8988T (cell line): ENCODE measurements around the gene CHP1.
A peak's percentile ranks its signal among the peaks of the same experiment; 100 is the strongest.
"Not testable (repeated sequence)": the region's sequence is repeated elsewhere in the genome, so short reads cannot be mapped to it uniquely, and the experiment has no call there.

Experiments
- DNase-seq: peaks from one replicate; pipeline ENCODE4 v3.0.0; 2011

Gene CHP1

DNA sequence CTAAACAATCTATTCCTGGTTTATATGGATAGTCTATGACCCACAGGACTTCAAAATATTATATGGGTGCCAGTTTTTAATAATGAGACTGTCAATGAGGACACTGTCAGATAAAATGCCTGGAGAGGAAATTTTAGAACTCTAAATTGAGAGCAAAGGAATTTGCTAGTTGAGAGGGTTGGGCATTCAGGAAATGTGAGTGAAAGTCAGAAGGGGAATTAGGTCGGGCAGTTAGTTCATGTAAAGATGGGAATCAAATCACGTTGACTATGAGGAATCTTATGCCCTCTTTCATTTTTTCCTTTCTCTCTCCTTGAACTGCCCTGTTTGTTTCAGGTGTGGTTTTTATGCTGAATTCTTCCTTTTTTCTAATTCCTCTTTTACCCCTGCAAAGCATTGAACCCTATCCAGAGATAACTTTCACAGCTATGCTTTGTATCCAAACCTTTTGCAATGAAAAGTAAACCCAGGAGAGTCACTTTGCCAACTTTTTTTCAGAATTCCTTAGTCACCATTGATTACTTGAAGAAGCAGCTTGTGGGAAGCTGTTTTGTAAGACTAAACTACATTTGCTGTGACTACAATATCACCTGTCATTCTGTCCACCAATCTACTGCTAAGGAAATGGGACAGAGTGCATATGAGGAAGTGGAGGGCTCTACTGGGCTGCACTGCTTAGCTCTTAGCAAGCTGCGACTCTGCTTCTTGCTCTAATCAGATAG, 27.8 kb downstream of the CHP1 start:
- no peak for DNase-seq

DNA sequence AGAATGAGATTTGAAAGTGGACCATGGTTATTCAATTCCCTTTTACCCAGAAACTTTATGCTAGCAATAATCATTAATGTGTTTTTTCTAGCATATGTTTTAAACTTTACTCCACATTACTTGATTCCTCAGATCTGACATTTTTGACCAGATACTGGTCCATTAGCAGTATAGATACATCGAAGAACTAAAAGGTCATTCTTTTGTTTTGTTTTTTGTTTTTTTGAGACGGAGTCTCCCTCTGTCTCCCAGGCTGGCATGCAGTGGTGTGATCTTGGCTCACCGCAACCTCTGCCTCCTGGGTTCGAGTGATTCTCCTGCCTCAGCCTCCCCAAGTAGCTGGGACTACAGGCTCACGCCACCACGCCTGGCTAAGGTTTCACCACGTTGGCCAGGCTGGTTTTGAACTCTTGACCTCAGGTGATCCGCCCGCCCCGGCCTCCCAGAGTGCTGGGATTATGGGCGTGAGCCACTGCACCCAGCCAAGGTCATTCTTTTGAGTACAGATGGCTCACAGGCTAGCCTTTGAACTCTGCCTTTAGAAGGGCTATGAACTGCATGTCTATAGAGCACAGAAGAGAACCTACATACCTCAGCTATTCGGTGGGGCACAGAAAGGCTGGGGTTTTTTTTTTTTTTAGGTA, 28.6 kb downstream of the CHP1 start:
- DNase-seq, result no peak

DNA sequence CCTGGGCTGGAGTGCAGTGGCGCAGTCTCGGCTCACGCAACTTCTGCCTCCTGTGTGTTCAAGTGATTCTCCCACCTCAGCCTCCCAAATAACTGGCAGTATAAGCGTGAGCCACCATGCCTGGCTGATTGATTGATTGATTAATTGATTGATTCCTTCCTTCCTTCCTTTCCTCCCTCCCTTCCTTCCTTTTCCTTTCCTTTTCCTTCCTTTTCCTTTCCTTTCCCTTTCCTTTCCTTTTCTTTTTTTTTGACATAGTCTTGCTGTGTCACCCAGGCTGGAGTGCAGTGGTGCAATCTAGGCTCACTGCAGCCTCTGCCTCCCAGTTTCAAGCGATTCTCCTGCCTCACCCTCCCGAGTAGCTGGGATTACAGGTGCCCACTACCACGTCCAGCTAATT, 29.9 kb downstream of the CHP1 start:
- not testable (repeated sequence) for DNase-seq

DNA sequence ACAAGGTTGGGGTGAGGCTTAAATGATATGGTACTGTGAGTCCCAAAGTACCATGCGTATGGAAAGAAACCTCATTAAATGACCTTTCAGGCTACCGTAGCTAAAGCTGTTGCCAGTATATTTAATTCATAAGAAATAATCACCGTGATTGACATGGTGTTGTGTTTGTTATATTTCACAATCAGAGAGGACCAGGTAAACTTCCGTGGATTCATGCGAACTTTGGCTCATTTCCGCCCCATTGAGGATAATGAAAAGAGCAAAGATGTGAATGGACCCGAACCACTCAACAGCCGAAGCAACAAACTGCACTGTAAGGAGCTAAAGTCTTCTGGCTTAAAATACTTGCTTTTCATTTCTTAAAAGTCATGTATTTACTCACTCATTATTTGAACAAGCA, 31.5 kb downstream of the CHP1 start:
- DNase-seq, result no peak

DNA sequence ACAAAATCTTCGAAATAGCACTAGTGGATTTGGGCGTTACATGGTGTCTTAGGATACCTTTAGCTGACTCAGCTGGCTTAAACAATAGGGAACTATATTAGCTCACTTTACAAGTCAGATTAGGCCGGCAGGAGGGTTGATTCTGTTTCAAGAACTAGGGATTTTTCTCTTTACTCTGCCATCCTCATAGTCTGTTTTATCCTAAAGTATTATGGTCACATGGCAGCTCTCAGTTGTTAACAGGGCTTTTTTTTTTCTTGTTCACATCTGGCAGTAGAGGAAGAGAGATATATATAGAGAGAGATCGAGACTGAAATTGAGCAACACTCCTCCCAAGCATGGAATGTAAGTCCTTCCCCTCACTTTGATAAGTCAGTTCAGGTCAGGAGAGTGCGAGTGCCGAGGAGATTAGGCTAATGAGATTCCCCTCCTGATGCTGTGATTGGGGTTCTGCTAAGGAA, 32.9 kb downstream of the CHP1 start:
- DNase-seq, result no peak

DNA sequence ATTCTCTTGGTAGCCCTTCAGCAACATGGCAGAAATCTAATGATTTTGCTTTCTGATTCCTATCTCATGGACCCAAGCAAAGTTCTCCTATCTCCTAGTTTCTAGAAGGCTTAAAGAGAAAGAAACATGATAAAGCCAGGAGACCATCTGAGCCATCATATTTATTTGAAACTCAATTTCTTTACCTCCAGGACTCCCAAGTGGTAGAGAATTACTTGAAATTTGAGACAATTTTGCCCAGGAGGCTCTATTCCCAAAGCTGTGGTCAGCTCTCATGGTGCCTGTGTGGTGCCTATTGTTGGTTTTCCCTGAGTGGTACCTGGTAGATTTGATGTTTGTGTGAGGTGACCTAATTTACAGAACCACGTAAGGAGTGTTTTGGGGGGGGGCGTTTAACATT, 38.8 kb downstream of the CHP1 start:
- no peak for DNase-seq

DNA sequence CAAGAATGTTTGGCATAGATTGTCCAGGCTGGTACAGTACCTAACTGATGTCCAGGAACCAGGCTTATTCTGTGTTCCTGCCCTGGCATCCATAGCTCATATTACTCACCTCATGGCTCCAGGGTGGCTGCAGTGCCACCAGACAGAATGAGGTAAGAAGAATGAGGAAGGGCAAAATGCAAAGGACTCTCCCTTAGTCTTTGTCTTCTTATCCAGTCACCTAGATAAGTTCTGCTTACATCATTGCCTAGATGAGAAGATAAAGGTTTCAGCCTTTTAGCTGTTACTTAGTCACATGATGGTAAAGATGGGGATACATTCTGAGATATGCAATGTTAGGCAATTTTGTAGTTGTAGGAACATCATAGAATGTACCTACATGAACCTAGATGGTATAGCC, 45.8 kb downstream of the CHP1 start:
- no peak for DNase-seq

DNA sequence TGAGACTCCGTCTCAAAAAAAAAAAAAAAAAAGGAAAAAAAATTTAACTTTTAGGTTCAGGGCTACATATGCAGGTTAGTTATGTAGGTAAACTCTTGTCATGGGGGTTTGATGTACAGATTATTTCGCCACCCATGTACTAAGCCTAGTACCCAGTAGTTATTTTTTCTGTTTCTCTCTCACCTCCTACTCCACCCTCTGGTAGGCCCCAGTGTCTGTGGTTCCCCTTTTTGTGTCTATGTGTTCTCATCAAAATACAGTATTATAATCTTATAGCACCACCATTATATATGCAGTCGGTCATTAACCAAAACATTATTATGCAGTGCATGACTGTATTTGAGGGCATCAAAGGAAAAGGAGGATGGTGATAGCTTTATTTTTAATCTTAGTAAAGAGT, 47.3 kb downstream of the CHP1 start:
- no peak for DNase-seq

DNA sequence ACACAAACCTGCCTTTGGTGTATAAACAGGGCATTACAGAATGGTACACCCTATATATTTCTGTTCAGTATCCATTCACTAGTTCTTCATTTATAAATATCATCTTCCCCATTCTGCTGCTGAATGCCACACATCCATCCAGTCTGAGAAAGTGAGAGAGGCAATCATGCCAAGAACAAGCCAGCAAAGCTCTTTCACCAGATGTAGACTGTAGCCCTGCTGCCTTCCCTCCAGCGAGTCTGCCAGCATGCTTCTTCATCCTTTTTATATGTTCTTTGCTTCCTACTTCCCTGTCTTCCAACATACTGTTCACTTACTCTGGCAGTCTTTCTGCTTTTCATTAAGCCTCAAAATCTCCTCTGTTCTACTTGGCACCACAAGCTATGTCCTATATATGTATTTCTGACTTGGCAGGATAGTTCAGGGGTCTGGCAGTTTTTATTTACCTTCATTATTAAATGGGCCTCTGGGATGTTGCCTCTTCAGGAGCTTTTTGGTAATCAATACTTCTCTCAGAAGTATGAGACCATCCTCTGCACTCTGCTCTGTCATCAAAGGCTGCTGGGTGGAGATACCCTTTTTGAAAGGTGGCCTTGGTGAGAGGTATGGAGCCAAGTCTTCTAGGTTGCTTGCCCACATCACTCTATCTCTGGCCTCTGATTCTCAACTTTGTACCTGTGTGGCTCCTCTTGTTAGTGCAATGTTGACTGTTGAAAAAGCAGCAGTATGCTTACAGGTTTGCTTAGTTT, 48.6 kb downstream of the CHP1 start:
- DNase-seq, result no peak

DNA sequence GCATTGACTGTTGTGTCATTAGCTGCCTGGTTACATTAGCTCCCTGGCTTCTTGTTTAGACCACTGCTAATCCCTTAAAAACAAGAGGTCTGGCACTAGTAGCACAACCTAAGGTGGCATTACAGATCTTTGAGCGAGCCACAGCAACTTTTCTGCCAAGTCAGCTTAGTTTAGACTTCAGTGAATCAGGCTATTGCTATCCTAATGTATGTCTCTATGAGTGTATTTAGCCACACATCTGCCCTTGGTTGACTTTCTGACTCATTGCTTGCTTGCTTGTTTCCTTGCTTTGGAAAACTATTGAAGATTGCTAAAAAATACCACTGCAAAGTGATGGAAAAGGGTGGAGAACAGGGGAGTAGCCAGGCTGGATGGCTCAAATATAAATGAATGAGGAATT, 50.2 kb downstream of the CHP1 start:
- no peak for DNase-seq

DNA sequence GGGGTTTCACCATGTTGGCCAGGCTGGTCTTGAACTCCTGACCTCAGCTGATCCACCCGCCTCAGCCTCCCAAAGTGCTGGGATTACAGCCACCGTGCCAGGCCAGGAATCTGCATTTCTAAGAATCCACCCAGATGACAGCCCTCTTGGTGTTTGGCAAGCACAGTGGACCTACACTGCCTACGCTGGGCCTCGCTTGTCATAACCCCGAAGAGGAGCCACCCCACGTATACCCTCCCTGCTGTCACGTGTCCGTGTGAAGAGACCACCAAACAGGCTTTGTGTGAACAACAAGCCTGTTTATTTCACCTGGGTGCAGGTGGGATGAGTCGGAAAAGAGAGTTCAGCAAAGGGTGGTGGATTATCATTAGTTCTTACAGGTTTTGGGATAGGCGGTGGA, 51.4 kb downstream of the CHP1 start:
- DNase-seq, result not testable (repeated sequence)

DNA sequence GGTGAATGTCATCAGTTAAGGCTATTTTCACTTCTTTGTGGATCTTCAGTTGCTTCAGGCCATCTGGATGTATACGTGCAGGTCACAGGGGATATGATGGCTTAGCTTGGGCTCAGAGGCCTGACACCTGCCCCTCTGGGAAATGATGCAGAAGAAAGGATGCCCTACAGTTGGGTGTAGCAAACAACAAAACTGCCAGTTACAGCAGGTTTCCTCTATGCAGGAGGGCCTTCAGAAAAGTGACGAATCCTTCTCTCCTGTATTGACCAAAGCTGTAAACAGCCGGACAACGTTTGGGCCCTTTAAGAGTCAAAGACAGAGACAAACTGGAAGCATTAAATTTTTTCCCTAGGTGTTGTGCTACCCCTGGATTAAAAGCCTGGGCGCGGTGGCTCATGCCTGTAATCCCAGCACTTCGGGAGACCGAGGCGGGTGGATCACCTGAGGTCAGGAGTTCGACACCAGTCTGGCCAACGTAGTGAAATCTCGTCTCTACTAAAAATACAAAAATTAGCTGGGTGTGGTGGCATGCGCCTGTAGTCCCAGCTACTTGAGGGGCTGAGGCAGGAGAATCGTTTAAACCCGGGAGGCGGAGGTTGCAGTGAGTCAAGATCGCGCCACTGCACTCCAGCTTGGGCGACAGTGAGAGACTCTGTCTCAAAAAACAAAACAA, 52.0 kb downstream of the CHP1 start:
- not testable (repeated sequence) for DNase-seq

DNA sequence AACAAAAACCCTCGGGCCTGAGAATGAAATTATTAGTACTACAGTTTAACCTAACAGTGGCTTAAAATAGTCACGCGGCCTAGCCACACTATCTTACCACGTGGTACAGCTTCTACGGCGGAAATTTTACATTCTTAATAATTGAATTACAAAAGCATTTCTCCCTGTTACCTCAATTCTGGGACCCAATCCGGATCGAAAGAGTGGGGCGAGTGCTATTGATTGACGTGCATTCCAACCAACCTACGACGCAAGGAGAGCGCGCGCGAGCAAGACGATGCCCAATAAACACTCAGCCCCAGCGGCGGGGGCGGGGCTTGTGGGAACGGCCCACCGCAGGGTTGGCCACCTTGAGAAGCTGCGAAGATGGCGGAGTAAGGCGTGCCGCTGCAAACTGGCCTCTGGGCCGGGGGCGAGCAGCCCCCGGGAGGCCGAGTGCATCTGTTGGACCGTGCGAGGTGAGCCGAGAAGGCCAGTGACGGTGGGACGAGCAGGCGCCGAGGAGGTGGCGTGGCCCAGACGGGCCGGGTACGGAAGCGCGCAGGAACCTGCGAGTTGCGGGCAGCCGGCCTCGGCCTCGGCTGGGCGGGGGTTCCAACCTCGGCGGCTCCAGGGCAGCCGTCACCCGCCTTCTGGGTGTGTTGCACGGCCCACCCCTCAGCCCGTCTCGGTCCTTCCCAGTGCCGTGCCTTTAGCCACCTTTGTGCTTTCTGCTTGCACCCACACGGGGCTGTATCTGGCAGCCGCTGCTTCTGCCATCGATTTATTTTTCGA, 52.8 kb downstream of the CHP1 start:
- DNase-seq, result peak; percentile 68

DNA sequence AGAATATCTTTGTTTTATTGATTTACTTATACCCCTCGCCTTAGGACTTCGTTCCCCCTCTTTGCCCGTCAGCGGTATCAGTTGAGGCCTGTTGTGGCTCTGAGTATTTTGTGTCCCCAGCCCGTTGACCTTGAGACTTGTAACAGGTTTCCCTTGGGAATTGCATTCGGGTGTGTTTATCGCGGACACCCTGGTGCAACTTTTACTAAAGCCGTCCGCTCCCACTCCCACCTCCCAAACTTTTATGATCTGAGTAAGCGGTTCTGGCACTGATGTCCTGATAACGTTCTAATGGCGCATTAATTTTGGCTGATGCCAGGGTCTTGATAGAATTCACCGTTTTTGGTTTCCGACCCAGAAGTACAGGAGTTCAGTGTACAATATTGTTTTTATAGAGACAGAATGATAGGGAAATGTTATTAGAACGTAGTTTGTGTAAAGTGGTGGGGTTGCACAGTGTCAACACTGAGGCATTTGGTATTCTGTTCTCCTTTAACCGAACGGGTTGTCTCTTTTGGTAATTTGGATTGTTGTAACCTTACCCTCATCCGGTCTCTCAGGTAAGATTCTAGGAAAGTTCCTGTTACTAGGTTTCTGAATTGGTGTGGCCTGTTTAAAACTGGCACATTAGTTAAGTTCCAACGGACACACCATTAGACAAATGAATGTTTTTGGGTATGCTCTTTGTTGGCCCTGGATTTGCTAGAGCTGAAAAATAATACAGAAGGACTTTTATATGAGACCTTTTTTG, 53.5 kb downstream of the CHP1 start:
- no peak for DNase-seq

DNA sequence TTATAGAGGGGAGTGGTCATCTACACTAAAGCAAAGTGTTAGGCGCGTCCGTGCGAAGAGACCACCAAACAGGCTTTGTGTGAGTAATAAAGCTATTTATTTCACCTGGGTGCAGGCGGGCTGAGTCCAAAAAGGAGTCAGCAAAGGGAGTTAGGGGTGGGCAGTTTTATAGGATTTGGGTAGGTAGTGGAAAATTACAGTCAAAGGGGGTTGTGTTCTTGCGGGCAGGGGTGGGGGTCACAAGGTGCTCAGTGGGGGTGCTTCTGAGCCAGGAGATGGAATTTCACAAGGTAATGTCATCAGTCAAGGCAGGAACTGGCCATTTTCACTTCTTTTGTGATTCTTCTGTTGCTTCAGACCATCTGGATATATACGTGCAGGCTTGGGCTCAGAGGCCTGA, 54.2 kb downstream of the CHP1 start:
- no peak for DNase-seq

DNA sequence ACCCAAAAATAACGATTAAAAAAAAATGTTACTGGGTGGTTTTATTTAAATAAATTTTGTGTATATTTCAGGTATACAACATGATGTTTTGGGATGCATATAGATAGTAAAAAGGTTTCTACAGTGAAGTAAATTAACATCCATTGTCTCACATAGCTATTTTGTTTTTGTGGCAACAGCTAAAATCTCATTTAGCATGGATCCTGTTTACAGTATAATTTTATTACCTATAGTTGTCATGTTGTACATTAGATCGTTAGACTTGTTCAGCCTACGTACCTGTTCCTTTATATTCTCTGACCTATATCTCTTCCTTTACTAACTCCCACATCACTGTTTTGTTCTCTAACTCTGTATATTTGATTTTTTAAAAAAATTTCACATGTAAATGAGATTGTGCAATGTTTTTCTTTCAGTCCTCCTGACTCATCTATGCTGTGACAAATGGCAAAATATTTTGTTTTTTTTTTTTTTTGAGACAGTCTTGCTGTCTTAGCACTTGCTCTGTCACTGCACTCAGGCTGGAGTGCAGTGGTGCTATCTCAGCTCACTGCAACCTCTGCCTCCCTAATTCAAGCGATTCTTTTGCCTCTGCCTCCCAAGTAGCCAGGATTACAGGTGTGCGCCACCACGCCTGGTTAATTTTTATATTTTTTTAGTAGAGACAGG, 55.7 kb downstream of the CHP1 start:
- DNase-seq, result no peak

DNA sequence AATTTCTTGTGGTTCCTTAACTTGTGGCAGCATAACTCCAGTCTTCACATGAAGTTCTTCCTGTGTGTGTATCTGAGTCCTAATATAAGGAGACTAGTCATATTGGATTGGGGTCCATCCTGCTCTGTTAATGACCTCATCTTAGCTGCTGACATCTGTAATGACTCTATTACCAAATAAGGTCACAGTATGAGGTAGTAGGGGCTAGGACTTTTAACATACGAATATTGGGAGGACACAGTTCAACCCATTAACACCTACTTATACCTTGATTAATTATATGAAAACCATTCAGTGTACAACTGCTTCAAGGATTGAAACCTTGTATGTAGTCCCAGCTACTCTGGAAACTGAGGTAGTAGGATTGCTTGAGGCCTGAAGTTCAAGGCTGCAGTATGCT, 57.4 kb downstream of the CHP1 start:
- no peak for DNase-seq

DNA sequence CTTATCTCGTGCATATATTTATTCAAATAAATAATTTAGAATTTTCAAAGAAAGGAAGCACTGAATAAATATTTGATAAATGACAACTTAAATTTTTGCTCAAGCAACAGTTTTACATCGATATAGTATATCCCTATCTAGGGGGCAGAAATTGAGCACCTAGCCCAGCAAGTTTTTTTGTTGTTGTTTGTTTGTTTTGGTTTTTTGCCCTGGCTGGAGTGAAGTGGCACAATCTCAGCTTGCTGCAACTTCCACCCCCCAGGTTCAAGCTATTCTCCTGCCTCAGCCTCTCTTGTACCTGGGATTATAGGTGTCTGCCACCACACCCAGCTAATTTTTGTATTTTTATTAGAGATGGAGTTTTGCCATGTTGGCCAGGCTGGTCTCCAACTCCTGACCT, 58.9 kb downstream of the CHP1 start:
- DNase-seq, result no peak

DNA sequence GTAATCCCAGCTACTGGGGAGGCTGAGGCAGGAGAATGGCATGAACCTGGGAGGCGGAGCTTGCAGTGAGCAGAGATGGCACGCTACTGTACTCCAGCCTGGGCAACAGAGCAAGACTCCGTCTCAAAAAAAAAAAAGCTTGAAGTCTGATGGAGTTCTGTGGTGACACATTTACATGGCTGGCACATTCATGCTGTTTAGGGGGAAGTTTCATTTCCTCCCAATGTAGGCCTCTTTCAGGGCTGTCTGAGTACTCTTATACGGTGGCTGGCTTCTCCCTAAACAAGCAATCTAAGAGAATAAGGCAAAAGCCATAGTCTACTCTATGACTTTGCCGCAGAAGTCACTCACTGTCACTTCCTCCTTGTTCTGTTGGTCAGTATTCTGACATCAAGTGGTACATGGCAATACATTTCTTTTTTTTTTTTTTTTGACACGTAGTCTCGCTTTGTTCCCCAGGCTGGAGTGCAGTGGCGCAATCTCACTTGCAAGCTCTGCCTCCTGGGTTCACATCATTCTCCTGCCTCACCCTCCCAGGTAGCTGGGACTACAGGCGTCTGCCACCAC, 60.1 kb downstream of the CHP1 start:
- DNase-seq, result no peak

DNA sequence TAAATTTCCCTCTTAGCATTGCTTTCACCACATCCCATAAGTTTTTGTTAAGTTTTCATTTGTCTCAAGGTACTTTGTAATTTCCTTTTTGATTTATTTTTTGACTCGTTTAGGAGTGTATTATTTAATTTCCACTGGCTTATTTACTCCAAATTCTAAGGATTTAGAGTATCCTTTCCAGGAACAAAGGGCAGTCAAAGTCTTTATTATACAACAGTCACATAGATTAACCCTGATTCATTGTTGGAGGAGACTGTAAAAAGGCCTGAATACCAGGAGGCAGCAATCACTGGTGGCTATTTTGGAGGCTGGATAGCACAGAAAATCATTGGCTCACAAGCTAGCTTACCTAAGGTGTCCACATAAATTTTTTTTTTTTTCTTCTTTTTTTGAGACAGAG, 61.5 kb downstream of the CHP1 start:
- no peak for DNase-seq

DNA sequence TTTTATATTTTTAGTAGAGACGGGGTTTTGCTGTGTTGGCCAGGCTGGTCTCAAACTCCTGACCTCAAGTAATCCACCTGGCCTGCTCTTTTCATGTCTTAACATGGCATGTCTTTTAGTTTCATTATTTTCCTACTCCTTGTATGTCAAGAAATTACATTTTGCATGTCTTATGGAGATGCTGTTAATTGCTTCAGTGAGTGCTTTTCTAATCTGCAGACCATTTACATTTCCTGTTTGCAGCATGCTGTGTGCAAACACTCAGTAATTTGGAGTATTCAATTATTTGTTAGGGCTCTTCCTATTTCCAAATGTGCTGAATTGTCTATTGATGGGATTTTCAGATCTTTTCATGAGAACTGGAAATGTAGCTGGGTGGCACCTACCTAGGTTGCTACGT, 70.1 kb downstream of the CHP1 start:
- not testable (repeated sequence) for DNase-seq
